Measurements from ENCODE around the gene TCAP. TPM values are rescaled to one million over a fixed set of nuclear protein-coding genes. Genes with fewer than 3 reads are reported as not detected.

TCAP gene
- total RNA-seq, 3 donors from 2014 or later (not counting 1 experiment from before 2014, with no cell fraction given), result 1.3 to 3.8 (median 2.4) TPM

GRCh38 chr17:39660011-39660360 lies 5.2 kb upstream of the TCAP start:
- peaks cover 62% of the 10 kb centered on the region for H3K36me3 ChIP-seq (ENCODE audit: control insufficient read depth, insufficient read depth, low read length)

GRCh38 chr17:39660397-39661385 lies 4.5 kb upstream of the TCAP start:
- Mint-ChIP-seq H3K4me3 (no peak overlapping the region), H3K27ac (no peak overlapping the region), H3K9me3 (no peaks in the 10 kb centered on the region), H3K4me1 (peaks cover 0 to 12% of the 10 kb centered on the region in 2 donors), H3K36me3 (no peaks in the 10 kb centered on the region), H3K27me3 (ENCODE audit: low read depth in 2 of 2) (no peaks in the 10 kb centered on the region)
- H3K9me3 ChIP-seq (ENCODE audit: control insufficient read depth, insufficient read depth, low read length), result no peaks in the 10 kb centered on the region
- no peak for DNase-seq
- intact Hi-C loops (cut with micrococcal nuclease), result no loop called here
- peaks cover 17% of the 10 kb centered on the region for H3K4me1 ChIP-seq (ENCODE audit: control insufficient read depth, insufficient read depth, low read length)
- 94% methylated on average over 35 of the region's 35 CpGs for WGBS (ENCODE audit: insufficient coverage)
- ATAC-seq, result no peak
- H3K27me3 ChIP-seq (ENCODE audit: control insufficient read depth, insufficient read depth, low read length), result no peaks in the 10 kb centered on the region
- H3K4me3 ChIP-seq (ENCODE audit: low read length), result no peak overlapping the region
- TF ChIP-seq CTCF (IDR thresholded peaks at IDR 0.05), result no peak
- peaks cover 62% of the 10 kb centered on the region for H3K36me3 ChIP-seq (ENCODE audit: control insufficient read depth, insufficient read depth, low read length)
- H3K27ac ChIP-seq (ENCODE audit: low read length), result no peak overlapping the region

More at GRCh38 chr17:39660011-39660360, 5.2 kb upstream of the TCAP start:
- ATAC-seq (no peak), DNase-seq (no peak)
- Histone ChIP-seq H3K4me3 (ENCODE audit: low read length) (no peak overlapping the region), H3K27me3 (ENCODE audit: control insufficient read depth, insufficient read depth, low read length) (no peaks in the 10 kb centered on the region), H3K9me3 (ENCODE audit: control insufficient read depth, insufficient read depth, low read length) (no peaks in the 10 kb centered on the region), H3K4me1 (ENCODE audit: control insufficient read depth, insufficient read depth, low read length) (peaks cover 17% of the 10 kb centered on the region), H3K27ac (ENCODE audit: low read length) (peak overlapping the region; percentile 3)
- Mint-ChIP-seq H3K27me3 (ENCODE audit: low read depth in 2 of 2) (no peaks in the 10 kb centered on the region), H3K4me1 (peaks cover 0 to 15% of the 10 kb centered on the region in 2 donors), H3K4me3 (no peak overlapping the region), H3K27ac (no peak overlapping the region), H3K36me3 (no peaks in the 10 kb centered on the region), H3K9me3 (no peaks in the 10 kb centered on the region)
- 64% methylated on average over 5 of the region's 5 CpGs for WGBS (ENCODE audit: insufficient coverage)
- intact Hi-C loops (cut with micrococcal nuclease), result no loop called here
- TF ChIP-seq CTCF (IDR thresholded peaks at IDR 0.05), result no peak

GRCh38 chr17:39661744-39662541 lies 3.2 kb upstream of the TCAP start:
- peaks cover 52% of the 10 kb centered on the region for H3K36me3 ChIP-seq (ENCODE audit: control insufficient read depth, insufficient read depth, low read length)
- ATAC-seq, result no peak
- DNase-seq, result no peak
- no peaks in the 10 kb centered on the region for H3K9me3 Mint-ChIP-seq
- peaks cover 2% of the 10 kb centered on the region for H3K27me3 ChIP-seq (ENCODE audit: control insufficient read depth, insufficient read depth, low read length)
- H3K9me3 ChIP-seq (ENCODE audit: control insufficient read depth, insufficient read depth, low read length), result no peaks in the 10 kb centered on the region
- H3K27me3 Mint-ChIP-seq (ENCODE audit: low read depth in 2 of 2), result no peaks in the 10 kb centered on the region
- no peak overlapping the region for H3K4me3 ChIP-seq (ENCODE audit: low read length)
- peaks cover 0 to 10% of the 10 kb centered on the region in 2 donors for H3K4me1 Mint-ChIP-seq
- no peak overlapping the region for H3K4me3 Mint-ChIP-seq
- WGBS (ENCODE audit: insufficient coverage), result 92% methylated on average over 8 of the region's 8 CpGs
- intact Hi-C loops (cut with micrococcal nuclease), result no loop called here
- H3K27ac ChIP-seq (ENCODE audit: low read length), result no peak overlapping the region
- no peak for TF ChIP-seq CTCF (IDR thresholded peaks at IDR 0.05)
- no peaks in the 10 kb centered on the region for H3K36me3 Mint-ChIP-seq
- no peak overlapping the region for H3K27ac Mint-ChIP-seq
- peaks cover 20% of the 10 kb centered on the region for H3K4me1 ChIP-seq (ENCODE audit: control insufficient read depth, insufficient read depth, low read length)

All from natural killer cell (primary cell).